RPMI8226 (cell line): ENCODE results near the gene SMIM41.
A peak's percentile ranks its signal among the peaks of the same experiment; 100 is the strongest.

Experiments used
- DNase-seq: peaks from one replicate; pipeline ENCODE4 v3.0.0-alpha.2; 2015

The SMIM41 gene

DNA sequence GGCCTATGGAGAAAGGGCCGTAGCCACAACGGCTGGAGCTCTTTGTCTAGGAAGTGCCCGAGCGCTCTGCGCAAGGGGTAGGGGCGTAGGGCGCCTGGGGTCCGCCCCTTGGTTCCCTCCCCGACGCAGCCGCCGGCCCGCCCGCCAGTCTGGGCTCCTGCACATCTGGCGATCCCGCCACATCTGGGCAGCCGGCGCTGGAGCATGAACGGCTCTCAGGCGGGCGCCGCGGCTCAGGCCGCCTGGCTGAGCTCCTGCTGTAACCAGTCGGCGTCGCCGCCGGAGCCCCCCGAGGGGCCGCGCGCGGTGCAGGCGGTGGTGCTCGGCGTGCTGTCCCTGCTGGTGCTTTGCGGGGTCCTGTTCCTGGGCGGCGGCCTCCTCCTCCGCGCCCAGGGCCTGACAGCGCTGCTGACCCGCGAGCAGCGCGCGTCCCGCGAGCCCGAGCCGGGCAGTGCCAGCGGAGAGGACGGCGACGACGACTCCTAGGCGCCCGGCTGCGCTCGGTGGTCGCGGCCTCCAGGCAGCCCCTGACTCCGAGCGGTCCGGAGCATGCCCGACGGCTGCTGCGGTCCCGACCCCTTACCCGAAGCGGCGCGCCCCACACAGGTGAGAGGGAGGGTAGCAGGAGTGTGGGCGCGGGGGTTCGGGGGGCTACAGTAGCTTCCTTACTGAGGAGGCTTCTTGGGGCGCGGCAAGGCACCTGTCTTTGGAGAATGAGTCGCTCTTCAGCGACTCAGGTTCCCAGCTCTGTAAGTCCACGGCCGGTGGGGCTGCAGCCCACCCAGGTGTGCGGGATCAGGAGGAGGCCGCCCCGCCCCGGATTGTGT lies at the start of gene SMIM41:
TSS of gene SMIM41 (plus strand) at position 129 of the 827 bp plus-strand sequence. CDS start at position 205, 76 bp downstream.
- DNase-seq = no peak

DNA sequence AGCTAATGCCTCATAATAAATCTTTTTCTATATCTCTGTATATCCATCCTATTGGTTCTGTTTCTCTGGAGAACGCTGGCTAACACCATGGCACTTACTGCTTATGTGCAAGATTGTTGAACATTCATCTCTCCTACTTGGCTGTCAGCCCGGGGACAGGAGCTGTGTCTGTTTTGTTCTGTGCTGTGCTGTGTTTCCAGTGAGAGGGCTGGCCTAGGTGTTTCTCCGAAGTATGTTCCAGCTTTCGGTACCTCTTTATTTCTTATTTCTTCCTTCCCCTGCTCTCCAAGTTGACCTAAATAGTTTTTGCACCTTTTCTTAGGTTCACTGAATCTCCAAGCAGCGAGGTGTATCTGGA lies 47.1 kb upstream of the SMIM41 start:
- DNase-seq = peak; percentile 79

DNA sequence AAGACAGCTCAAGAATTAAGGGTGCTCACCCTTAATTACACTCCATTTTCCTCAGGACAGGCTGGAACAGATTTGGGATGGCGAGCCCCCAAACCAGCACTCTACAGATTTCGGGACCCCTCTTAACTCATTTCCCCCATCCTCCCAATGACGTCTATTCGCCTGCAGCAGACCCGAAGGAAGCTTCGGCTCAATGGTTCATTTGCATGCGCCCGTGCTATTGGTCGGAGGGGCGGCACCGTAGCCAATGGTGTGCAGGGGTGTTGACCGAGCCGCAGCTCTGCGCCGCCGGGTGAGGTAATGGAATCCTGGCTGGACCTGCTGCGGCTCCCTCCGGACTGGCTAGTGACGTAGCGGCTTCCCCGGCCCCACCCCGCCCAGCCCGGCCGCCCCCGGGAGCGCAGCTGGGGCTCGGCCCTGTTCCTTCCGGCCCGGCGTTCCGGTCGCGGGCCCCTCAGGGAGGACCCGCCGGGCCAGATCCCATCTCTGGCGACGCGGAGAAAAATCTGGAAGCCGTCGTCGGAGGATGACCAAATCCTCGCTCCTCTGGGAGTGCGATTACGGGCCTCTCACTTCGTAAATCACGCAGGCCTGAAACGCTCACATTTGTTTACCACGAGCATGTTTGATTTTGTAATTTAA lies 46.6 kb upstream of the SMIM41 start:
- peak; percentile 96 for DNase-seq

DNA sequence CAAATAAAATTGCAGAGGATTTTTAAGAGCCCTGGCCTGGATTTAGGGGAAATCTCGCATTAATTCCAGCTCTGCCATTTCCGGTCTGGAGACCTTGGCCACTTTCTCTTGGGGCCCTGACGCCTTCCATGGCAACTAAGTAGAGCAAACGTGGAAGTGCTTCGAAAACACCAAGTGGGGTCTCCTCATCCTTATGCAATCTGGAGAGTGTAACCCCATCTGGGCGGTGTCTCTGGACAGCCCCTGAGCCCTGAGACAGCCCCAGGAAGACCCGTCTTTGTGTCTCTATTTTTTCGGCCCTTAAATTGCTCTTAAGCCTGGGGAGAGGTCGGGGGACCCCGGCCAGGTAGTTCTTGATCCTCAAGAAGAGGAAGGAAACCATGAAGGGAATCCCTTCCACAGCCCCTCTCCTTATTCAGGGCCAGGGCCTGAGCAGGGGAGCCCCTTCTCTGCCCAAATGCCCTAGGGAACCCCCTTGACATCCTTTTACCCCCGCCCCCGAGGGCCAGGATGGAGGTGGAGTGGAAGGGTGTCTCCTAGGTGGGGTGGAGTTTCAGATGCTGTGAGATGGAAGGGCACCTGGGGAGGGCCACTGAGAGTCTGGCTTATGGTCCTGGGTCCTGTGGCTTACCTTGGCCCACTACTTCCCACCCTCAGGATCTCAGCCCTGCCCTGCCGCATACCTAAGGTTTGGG lies 45.9 kb upstream of the SMIM41 start:
- no peak for DNase-seq

DNA sequence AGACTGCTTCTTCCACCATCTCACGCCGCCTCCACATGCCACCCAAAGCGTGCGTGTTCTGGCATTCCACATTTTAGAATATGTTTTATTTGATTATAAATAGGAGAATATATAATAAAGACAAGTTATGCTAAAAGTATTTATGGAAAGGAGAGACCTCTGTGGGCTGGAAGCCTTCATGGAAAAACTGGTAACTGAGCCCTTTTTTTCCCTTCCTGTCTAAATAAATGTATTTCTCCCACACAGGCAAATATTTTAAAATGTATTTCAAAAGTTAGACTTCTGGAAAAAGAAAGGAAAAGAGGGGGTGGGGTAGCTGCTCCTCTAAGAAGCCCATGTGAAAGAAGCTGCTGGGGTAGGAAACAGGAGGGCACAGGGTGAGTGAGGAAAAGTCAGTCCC lies 44.3 kb upstream of the SMIM41 start:
- no peak for DNase-seq

DNA sequence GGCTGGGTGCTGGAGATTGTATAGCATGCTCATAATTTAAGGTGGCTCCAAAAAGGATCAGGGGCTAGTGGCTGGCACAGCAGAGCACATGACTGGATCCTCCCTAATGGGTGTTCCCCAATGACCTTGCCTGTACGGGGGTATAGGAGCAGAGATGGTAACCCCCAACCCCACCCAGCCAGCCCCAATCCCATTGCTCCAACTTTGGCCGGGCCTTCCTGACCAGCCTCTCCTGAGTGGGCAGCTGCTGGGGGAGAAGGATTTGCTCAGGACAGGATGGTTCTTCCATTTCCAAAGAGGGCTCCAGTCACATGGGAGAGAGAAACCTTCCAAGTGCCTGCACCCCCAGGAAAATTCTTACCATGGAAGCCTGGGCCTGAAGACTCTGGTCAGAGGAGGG lies 43.6 kb upstream of the SMIM41 start:
- no peak for DNase-seq

DNA sequence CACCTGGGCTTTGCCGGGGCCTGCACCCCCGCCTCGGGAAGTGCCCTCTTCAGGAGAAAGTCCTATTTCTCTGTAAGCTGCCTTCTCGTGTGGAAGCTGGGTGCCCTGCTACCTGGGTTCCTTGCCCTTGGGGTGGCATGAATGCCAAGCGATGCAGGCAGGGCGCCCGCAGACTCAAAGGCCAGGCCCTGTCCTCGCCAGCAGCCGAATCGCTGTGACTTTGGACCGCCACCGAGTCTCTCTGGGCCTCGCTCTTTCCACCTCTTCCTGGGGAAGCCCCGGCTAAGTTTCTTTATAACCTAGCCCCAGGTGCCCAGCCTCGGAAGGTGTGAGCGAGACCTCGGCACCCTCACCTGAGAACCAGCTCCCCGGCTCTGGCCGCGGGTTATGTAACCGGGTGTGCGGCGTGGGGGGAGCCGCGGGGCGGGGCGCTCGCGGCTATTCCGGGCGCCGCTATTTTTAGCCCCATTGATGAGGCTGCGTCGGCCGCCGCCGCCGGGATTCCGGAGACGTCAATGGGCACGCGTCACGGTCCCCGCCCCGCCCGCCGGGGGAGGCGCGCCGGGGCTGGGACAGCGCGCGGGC lies 42.8 kb upstream of the SMIM41 start:
- DNase-seq = peak; percentile 93

DNA sequence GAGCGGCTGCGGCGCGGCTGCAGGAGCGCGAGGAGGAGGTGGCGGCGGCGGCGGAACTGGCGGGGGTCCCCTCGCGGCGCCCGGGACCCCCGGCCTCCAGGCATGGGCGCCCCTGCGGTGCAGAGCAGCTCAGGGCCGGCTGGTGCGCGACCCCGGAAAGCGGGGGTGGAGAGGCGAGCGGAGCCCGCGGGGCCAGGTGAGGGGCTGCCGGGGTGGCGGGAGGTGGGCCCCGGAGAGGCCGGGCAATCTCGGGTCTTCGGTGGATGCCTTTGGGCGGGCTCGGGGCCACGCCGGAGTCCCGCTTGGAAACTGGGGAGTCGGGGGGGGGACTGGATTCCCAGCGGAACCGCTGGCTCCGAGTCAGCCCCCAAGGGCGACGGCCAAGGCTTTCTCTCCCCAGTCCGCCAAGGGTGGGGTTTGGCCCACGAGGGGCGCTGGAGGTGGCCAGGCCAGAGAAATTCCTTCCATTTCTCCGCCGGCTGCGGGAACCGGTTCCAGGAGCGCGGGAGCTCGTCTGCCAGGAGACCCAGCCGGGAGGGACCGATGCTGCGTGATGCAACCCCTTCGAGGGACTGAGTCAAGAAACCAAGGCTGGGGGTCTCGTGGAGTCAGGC lies 42.1 kb upstream of the SMIM41 start:
- DNase-seq = no peak

DNA sequence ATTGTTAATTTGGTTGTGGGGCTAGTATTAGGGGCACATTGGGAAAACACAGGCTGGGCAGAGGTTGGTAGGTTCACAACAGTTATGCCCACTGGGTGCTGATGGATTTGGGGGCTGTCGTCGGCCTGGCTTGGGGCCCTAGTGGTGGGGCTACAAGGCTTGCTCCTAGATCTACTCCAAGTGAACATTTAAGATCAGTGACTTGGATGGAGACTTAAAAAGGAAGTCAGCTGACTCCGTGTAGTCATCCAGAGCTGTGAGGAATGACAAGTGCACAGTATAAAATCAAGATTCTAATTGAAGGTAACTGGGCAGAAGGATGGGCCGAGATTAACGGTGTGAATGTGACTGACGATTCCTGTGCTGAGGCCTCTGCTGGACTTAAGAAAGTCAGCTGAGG lies 41.1 kb upstream of the SMIM41 start:
- DNase-seq = no peak

DNA sequence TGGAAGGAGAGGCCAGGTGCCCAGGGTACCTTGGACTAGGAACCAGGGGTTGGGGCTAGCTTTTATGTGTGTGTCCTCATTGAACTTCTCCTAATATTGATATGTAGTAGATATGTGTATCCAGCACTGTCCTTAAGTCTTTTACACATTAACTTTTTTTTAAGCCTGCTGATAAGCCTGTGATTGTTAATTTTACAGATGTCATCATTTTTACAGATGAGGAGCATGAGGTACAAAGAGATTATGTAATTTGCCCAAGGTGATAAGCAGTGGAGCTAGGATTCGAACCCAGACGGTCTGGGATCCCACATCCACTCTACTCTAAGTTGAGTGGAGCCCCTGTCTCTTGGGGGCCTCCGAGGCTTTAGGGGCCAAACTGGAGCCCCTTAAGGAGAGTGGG lies 38.5 kb upstream of the SMIM41 start:
- no peak for DNase-seq

DNA sequence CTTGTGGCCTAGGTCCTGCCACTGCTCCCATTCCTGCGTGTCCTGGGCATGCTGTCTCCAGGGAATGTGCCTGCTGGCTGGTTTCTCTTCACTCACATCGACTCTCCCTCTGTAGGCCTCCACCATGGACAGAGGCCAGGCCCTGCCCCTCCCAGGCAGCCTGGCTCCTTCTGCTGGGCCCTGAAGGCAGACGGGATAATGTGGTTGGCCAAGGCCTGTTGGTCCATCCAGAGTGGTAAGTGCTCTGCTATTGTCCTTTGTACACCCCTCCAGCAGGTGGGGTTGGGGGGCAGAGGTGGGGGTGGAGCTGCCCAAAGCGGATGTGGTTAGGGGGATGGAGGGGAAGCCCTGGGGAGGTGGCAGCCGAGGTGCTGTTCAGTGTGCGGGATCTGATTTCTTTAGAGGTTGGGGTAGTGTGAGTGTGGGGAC lies 37.8 kb upstream of the SMIM41 start:
- no peak for DNase-seq

DNA sequence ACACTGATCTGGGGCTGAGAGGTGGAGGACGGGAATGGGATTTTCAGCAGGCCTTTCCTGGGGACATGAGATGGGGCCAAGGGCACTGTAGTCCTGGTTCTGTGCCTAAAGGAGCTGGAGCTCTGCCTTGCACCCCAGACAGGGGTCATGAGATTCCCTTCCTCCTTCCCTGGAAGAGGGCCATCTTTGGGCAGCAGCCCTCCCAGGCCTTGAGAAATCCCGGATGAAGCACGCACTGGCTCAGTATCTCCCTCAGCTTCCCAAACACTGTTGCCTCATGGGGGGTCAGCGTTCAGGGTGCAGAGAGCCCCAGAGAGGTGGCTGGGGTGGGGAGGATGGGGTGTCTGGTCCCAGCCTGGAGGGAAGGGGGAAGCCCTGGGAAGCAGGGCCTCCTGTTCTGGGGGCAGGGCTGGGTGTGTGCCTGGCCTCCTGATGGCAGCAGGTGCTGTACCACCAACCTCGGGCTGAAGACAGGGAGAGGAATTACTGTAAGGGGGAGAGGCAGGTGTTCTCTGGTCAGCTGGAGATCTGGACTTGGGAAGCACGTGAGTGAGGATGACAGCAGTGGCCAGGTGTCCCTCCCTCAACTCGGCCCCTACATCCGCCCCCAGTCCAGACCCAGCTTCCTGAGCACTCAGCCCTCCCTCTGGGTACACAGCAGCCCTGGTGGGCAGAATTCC lies 36.7 kb upstream of the SMIM41 start:
- DNase-seq = no peak

DNA sequence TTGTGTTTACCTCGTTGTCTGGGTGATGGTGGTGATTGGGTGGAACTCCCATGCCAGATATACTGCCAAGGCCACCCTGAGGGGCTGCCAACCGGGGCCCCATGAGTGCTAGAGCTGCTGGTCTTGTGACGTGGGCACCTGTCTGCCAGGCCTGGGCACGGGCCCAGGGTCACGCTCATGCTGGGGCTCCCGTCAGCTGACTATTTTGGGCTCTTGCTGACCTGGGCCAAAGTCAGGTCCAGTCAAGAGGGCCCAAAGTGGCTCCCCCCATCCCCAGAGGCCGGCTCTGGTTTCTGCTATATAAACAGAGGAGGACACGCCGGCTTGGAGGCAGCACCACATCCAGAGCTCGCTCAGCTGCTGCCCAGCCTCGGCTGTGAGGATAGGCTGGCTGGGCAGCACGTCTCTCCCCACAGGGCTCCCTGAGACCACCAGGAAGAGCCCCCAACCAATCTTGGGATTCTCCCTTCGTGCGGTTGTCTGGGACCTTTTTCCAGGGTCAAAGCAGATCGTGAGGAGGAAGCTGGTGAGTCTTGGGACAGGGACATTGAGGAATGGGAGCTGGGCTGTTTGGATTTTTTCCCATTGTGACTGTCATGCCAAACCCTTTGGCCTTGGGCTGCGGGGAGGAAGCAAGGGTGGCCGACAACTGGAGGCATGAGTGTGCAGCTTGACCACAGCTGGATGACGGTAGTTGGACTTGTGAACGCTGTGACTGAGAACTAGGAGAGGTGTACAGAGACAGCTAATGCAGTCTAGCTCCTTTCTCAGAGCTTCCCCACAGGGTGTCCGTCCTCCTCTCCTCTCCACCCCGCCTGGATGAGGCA lies 35.9 kb upstream of the SMIM41 start:
- DNase-seq = no peak

DNA sequence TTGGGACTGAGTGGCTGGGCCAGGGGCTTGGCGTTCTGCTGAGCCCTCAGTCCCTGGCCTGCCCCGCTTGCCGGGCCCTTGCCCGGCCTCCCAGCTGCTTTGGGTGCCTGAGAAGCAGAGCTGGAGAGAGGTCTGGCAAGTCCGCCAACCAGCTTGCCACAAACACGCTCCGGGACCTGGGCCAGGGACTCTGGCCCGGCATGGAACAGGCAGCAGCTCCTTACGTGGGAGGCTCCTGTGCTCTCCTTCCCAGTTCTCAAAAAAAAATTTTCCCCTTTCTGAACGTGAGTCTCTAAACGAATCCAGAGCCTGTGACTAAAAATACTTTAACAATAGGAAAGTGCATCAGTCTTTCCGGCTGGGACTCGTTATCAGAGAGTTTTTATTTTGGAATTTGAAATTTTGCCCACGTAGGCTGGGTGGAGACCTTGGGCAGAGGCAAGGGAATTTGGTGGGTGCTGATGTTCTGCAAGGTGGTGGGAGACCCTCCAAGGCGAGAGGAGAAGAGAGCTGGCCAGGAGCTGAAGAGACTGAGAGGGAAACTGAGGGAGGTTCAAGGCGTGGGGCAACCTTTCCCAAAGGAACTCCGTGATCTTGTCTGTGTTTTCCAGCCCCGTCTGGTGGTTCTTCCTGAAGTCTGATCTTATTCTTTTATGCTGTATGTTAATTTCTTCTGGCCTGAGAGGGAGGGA lies 35.1 kb upstream of the SMIM41 start:
- DNase-seq = no peak

DNA sequence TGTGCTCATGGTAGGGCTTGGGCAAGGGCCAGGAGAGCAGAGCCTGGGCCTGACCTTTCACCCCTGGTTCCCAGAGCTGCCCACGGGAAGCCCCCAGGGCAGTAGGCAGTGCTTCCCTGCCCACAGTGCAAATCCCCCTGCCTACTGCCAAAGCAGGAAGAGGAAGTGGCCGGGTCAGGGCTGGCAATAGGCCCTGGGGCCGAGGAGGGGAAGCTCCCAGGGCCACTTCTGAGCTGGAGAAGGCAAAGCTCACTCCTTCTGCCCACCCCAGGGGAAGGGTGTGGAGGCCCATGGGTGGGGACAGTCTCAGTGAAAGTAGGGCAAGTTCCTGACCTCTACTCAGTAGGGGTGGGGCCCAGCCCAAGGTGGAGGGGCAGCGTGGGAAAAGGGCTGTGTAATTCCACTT lies 33.7 kb upstream of the SMIM41 start:
- DNase-seq = peak; percentile 32

DNA sequence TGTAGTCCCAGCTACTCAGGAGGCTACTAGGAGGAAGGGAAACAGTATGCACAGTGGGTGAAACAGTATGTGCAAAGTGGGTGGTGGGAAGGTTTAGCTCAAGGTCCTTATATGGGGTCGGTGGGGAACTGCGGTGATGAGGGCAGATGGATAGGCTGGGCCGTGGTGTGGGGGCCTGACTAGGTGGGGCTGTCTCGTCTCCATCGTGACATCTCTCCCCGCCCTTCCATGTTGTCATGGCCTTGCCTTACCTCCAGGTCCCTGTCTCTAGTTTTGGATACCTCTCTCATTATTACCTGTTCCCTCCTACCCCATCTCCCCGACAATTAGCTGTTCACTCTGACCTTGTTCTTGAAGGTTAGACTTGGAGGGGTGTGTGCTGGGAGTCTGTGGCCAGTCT lies 32.6 kb upstream of the SMIM41 start:
- DNase-seq = no peak

DNA sequence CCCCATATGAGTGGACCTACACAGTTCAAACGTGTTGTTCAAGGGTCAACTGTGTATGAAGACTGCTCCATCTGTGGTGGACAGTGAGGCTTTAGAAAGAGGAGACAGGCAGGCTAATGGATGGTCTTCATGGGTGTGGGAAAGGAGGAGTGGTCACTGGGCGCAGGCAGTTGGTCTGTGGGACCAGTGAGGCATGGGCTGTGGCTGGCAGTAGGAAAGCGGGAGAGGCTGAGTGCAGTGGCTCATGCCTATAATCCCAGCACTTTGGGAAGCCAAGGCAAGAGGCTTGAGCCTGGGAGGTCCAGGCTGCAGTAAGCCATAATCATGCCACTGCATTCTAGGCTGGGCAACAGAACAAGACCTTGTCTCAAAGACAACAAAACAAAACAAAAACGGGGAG lies 30.2 kb upstream of the SMIM41 start:
- no peak for DNase-seq

DNA sequence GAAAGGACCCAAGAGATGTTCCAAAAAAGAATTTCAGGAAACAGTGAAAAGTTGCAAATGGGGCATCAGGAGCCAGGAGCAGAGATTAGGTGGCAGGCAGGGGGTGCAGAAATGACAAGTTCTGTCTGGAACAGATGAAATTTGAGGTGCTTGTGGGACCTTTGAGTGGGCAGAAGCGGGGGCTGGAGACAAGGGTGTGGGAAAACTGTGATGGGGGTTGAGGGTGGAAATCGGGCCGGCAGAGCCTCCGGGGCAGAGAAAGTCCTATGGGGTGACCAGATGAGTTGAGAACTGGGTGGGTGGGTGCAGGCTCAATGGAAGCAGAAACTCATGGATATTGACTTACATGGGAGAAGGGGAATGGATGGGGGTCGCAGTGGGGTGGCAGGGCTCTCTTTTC lies 29.8 kb upstream of the SMIM41 start:
- DNase-seq = no peak

DNA sequence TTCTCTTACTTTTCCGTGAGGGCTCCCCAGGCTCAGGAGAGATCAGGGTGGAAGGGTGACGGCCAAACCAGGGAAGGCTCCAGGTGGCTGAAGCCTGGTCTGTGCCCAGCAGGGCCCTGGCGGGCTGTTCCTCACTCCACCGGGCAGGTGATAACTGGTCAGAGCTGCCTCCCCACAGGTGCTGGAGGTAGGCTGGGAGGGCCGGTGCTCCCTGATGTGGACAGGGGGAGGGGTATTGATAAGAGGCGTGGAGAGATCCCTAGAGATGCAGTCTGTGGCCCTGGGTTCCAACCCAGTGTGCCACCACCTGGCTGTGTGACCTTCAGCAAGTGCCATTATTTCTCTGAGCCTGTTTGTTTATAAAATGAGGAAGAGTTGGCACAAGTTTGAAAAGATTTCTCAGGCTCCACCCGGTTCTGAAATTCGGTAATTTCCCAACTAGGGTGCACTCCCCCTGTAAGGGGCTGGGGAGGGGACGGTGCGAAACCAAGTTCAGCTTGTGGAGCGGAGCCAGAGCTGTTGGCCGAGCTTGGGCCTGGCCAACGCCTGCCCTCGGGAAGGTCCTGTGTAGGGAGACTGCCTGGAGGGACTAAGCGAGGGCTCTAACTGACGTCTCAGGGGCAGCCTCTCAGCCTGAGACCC lies 29.3 kb upstream of the SMIM41 start:
- DNase-seq = peak; percentile 39

DNA sequence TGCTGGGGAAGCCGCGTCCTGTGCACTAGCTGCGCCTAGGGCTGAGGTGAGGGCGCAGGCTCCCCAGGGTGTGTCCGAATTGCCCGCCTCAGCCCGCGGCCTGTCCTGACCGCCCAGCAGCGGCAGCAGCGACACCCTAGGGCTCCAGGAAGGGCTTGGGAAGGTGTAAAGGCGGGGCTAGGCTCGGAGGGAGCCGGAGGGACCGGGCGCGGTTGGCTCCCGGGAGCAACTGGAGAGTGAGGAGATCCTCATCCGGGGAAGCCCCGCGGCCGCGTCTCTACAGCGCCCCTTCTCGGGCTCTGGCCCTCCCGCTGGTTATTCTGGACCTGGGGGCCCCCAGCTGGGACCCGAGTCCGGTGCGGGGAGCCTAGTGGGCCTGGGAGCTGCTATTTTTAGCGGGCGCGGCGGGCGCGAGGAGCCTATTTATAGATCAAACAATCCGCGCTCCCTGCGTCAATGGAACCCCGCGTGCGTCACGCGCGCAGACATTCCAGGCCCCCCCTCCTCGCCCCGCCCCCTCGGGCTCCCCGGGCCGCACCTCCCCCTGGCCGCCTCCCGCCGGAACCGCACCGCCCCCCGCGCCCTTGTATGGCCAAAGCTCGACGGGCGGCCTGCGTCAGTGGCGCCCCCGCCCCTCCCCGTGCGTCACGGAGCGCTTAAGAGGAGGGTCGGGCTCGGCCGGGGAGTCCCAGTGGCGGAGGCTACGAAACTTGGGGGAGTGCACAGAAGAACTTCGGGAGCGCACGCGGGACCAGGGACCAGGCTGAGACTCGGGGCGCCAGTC lies 28.6 kb upstream of the SMIM41 start, which contains the start of gene NR4A1:
TSS of gene NR4A1 (plus strand) at position 685 of the 784 bp plus-strand sequence. CDS start 2,887 bp downstream, outside the sequence.
- peak; percentile 96 for DNase-seq
